H9 (cell line): ENCODE results near the gene GLRX. TPM values are rescaled to one million over a fixed set of nuclear protein-coding genes. Genes with fewer than 3 reads are reported as not detected.

Source experiments
- DNase-seq: peaks from one replicate; pipeline ENCODE4 v3.0.0-alpha.2; 2017
- H2AFZ ChIP-seq: one replicate; pipeline ENCODE4 v1.6.1; 2013; ENCODE audit warnings: mild to moderate bottlenecking, low read length, control low read depth, moderate library complexity
- H2AK5ac ChIP-seq: 2 replicates; pipeline ENCODE4 v1.6.1; 2013; ENCODE audit warnings: low read length, control low read depth, mixed read lengths; ENCODE audit not compliant: insufficient read length
- H2BK120ac ChIP-seq: one replicate; pipeline ENCODE4 v1.6.1; 2013; ENCODE audit warnings: low read depth, mild to moderate bottlenecking, low read length, control low read depth, inconsistent platforms; ENCODE audit not compliant: poor library complexity, severe bottlenecking
- H2BK12ac ChIP-seq: 2 replicates; pipeline ENCODE4 v1.6.1; 2013; ENCODE audit warnings: low read length, control low read depth, mixed read lengths, low read depth; ENCODE audit not compliant: insufficient read length
- H2BK15ac ChIP-seq: 2 replicates; pipeline ENCODE4 v1.6.1; 2013; ENCODE audit warnings: low read depth, low read length, control low read depth
- H2BK20ac ChIP-seq: one replicate; pipeline ENCODE4 v1.6.1; 2013; ENCODE audit warnings: low read depth, mild to moderate bottlenecking, low read length, control low read depth, inconsistent platforms; ENCODE audit not compliant: poor library complexity, severe bottlenecking
- H2BK5ac ChIP-seq: 2 replicates; pipeline ENCODE4 v1.6.1; 2013; ENCODE audit warnings: low read length, control low read depth, mixed read lengths; ENCODE audit not compliant: insufficient read length
- H3K14ac ChIP-seq: 2 replicates; pipeline ENCODE4 v1.6.1; 2013; ENCODE audit warnings: low read length, control low read depth; ENCODE audit not compliant: insufficient read depth
- H3K18ac ChIP-seq: 2 replicates; pipeline ENCODE4 v1.6.1; 2013; ENCODE audit warnings: low read depth, mild to moderate bottlenecking, mixed read lengths, low read length, control low read depth; ENCODE audit not compliant: insufficient read length
- H3K23ac ChIP-seq: 2 replicates; pipeline ENCODE4 v1.6.1; 2013; ENCODE audit warnings: low read length, control low read depth, mixed read lengths, low read depth; ENCODE audit not compliant: insufficient read length
- H3K23me2 ChIP-seq: 2 replicates; pipeline ENCODE4 v1.6.1; 2013; ENCODE audit warnings: low read depth, mild to moderate bottlenecking, mixed read lengths, low read length, control low read depth; ENCODE audit not compliant: insufficient read length, poor library complexity, severe bottlenecking
- H3K27ac ChIP-seq: 2 replicates; pipeline ENCODE4 v1.5.1; 2013; ENCODE audit warnings: low read length, control low read depth, mixed read lengths, low read depth; ENCODE audit not compliant: insufficient read length
- H3K27me3 ChIP-seq: 2 replicates; pipeline ENCODE4 v1.6.1; 2013; ENCODE audit warnings: low read length, control low read depth, inconsistent platforms; ENCODE audit not compliant: insufficient read depth
- H3K4ac ChIP-seq: 2 replicates; pipeline ENCODE4 v1.6.1; 2013; ENCODE audit warnings: low read depth, mild to moderate bottlenecking, control low read depth, inconsistent platforms, low read length, moderate library complexity
- H3K4me1 ChIP-seq: 2 replicates; pipeline ENCODE4 v1.6.1; 2013; ENCODE audit warnings: low read length, control low read depth, inconsistent platforms; ENCODE audit not compliant: insufficient read depth
- H3K4me2 ChIP-seq: 2 replicates; pipeline ENCODE4 v1.6.1; 2013; ENCODE audit warnings: low read length, control low read depth, mixed read lengths; ENCODE audit not compliant: insufficient read length, insufficient read depth
- H3K56ac ChIP-seq: 2 replicates; pipeline ENCODE4 v1.6.1; 2013; ENCODE audit warnings: low read depth, mild to moderate bottlenecking, mixed read lengths, low read length, control low read depth; ENCODE audit not compliant: insufficient read length
- H3K79me1 ChIP-seq: 2 replicates; pipeline ENCODE4 v1.6.1; 2013; ENCODE audit warnings: low read depth, mild to moderate bottlenecking, moderate library complexity, low read length, control low read depth, inconsistent platforms; ENCODE audit not compliant: insufficient read depth, poor library complexity, severe bottlenecking
- H3K79me2 ChIP-seq: 2 replicates; pipeline ENCODE4 v1.6.1; 2013; ENCODE audit warnings: low read length, control low read depth, inconsistent platforms; ENCODE audit not compliant: insufficient read depth
- H3K9ac ChIP-seq: 2 replicates; pipeline ENCODE4 v1.6.1; 2013; ENCODE audit warnings: low read length, control low read depth, mixed read lengths; ENCODE audit not compliant: insufficient read length; ENCODE audit errors: extremely low read depth
- H3K9me3 ChIP-seq: one replicate; pipeline ENCODE4 v1.6.1; 2013; ENCODE audit warnings: low read depth, low read length, inconsistent platforms; ENCODE audit not compliant: control insufficient read depth
- H3T11ph ChIP-seq: one replicate; pipeline ENCODE4 v1.6.1; 2013; ENCODE audit warnings: mild to moderate bottlenecking, low read length, control low read depth, inconsistent platforms
- H4K20me1 ChIP-seq: one replicate; pipeline ENCODE4 v1.6.1; 2013; ENCODE audit not compliant: control insufficient read depth, insufficient read length, insufficient read depth
- H4K5ac ChIP-seq: 2 replicates; pipeline ENCODE4 v1.6.1; 2013; ENCODE audit warnings: low read depth, mild to moderate bottlenecking, mixed read lengths, low read length, control low read depth; ENCODE audit not compliant: insufficient read length
- H4K8ac ChIP-seq: replicated peaks from 2 replicates; pipeline ENCODE4 v1.6.1; 2013; ENCODE audit warnings: low read length, control low read depth, mixed read lengths, low read depth; ENCODE audit not compliant: insufficient read length
- H4K91ac ChIP-seq: 2 replicates; pipeline ENCODE4 v1.6.1; 2013; ENCODE audit warnings: low read depth, mild to moderate bottlenecking, moderate library complexity, mixed read lengths, low read length, control low read depth; ENCODE audit not compliant: insufficient read length
- H3K27ac Mint-ChIP-seq, 3 experiments: 2 replicates in 2 of 3; 3 replicates in 1 of 3; pipeline ENCODE4 v1.8.0; 2020 to 2021; ENCODE audit warnings: mixed read lengths in 3 of 3, mild to moderate bottlenecking in 1 of 3, moderate library complexity in 1 of 3
- H3K27me3 Mint-ChIP-seq: 2 replicates; pipeline ENCODE4 v1.8.0; 2021; ENCODE audit warnings: low read depth, mild to moderate bottlenecking, moderate library complexity, mixed read lengths
- H3K36me3 Mint-ChIP-seq, 3 experiments: 2 replicates in 2 of 3; 3 replicates in 1 of 3; pipeline ENCODE4 v1.8.0; 2020 to 2021; ENCODE audit warnings: low read depth in 3 of 3, mixed read lengths in 3 of 3; ENCODE audit not compliant: insufficient read depth in 1 of 3
- H3K4me1 Mint-ChIP-seq, 2 experiments: 2 replicates each; pipeline ENCODE4 v1.8.0; 2020; ENCODE audit warnings: mixed read lengths in 2 of 2
- H3K4me3 Mint-ChIP-seq, 2 experiments: 2 replicates in 1 of 2; 3 replicates in 1 of 2; pipeline ENCODE4 v1.8.0; 2020 to 2021; ENCODE audit warnings: mild to moderate bottlenecking in 2 of 2, mixed read lengths in 2 of 2, moderate library complexity in 1 of 2
- H3K9me3 Mint-ChIP-seq, 2 experiments: 2 replicates in 1 of 2; 3 replicates in 1 of 2; pipeline ENCODE4 v1.8.0; 2020; ENCODE audit warnings: mild to moderate bottlenecking in 2 of 2, mixed read lengths in 2 of 2, moderate library complexity in 1 of 2
- WGBS: extraction: QIAGEN DNeasy Blood & Tissue Kit; methylation state at CpG from one replicate; pipeline ENCODE4 v1.1.7; 2013; ENCODE audit warnings: missing lambda C conversion rate, low lambda C conversion rate, mixed read lengths; ENCODE audit not compliant: insufficient read length; ENCODE audit errors: extremely low coverage; 5-methylcytosine and 5-hydroxymethylcytosine counted together
- total RNA-seq: library from RNA; stranded (reverse); gene quantifications from 2 replicates; pipeline ENCODE4 v1.2.1, GENCODE V29; 2021
- TF ChIP-seq, protein P1 (sequence below): fragments of 200-600 bp; sonication (generic); conservative IDR thresholded peaks from 3 replicates; pipeline ENCODE4 v1.8.0; 2021; ENCODE audit warnings: antibody characterized with exemption, mild to moderate bottlenecking

Gene GLRX
- total RNA-seq, 1 experiment from 2014 or later, result 13.8 TPM

DNA sequence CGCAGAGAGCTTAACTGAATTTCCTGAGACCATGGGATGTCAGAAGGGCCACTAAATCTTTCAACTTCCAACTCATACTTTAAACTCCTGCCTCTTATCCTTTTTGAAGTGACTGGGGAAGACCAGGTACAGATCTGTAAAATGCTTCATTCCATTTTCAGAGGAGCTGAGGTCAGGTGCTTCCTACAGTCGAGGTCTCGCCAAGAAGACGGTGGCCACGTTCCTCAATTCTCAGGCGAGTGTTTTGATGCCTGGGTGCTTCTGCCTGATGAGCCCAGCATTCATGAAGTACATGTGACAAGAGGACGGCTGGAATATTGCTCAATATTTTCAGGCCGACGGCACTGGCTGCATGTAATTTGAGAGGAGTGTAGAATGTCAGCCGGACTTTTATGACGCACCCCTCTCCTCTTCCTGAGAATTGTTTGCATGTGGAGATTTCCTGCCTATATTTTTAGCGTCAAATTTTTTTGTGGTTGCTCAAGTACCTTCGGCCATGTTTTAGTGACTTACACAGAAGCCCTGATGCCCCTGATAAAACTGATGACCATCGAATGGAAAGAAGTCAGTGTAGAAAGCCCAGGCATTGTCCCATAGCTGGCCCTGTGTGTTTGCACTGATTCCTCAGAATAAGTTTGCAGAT, 38.8 kb upstream of the GLRX start:
- H3K4me2 ChIP-seq, result no peak overlapping the region
- H2AK5ac ChIP-seq, result no peak overlapping the region
- H3K9me3 ChIP-seq, result no peaks in the 10 kb centered on the region
- H3K79me2 ChIP-seq, result no peaks in the 10 kb centered on the region
- no peak overlapping the region for H3K27ac ChIP-seq
- H3K23me2 ChIP-seq, result no peaks in the 10 kb centered on the region
- H3K27me3 ChIP-seq, result no peaks in the 10 kb centered on the region
- Mint-ChIP-seq H3K4me3 (no peak overlapping the region), H3K36me3 (no peaks in the 10 kb centered on the region), H3K27ac (no peak overlapping the region), H3K4me1 (peaks cover 27 to 31% of the 10 kb centered on the region in 2 experiments), H3K9me3 (no peaks in the 10 kb centered on the region; a peak in 1 of 5 replicates), H3K27me3 (peaks cover 3% of the 10 kb centered on the region)
- WGBS, result no CpG with 5 or more reads among the region's 14 CpGs
- TF ChIP-seq, protein P1, sequence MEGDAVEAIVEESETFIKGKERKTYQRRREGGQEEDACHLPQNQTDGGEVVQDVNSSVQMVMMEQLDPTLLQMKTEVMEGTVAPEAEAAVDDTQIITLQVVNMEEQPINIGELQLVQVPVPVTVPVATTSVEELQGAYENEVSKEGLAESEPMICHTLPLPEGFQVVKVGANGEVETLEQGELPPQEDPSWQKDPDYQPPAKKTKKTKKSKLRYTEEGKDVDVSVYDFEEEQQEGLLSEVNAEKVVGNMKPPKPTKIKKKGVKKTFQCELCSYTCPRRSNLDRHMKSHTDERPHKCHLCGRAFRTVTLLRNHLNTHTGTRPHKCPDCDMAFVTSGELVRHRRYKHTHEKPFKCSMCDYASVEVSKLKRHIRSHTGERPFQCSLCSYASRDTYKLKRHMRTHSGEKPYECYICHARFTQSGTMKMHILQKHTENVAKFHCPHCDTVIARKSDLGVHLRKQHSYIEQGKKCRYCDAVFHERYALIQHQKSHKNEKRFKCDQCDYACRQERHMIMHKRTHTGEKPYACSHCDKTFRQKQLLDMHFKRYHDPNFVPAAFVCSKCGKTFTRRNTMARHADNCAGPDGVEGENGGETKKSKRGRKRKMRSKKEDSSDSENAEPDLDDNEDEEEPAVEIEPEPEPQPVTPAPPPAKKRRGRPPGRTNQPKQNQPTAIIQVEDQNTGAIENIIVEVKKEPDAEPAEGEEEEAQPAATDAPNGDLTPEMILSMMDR, result no peak
- DNase-seq, result no peak
- no peak overlapping the region for H2BK5ac ChIP-seq
- H3K18ac ChIP-seq, result no peak overlapping the region
- no peak overlapping the region for H3K14ac ChIP-seq
- H4K91ac ChIP-seq, result no peak overlapping the region
- H3K9ac ChIP-seq, result no peak overlapping the region
- H4K5ac ChIP-seq, result no peak overlapping the region
- no peak overlapping the region for H2AFZ ChIP-seq
- H3K23ac ChIP-seq, result no peak overlapping the region
- H2BK15ac ChIP-seq, result no peak overlapping the region
- peaks cover 4% of the 10 kb centered on the region; the same call in 1 of the 2 replicates for H3K4me1 ChIP-seq
- H3K79me1 ChIP-seq, result no peaks in the 10 kb centered on the region
- no peaks in the 10 kb centered on the region for H4K20me1 ChIP-seq
- no peak overlapping the region for H2BK20ac ChIP-seq
- no peak overlapping the region for H4K8ac ChIP-seq
- H3K56ac ChIP-seq, result no peak overlapping the region
- H2BK12ac ChIP-seq, result no peak overlapping the region
- H3T11ph ChIP-seq, result no peak overlapping the region
- H3K4ac ChIP-seq, result no peak overlapping the region
- H2BK120ac ChIP-seq, result no peak overlapping the region
